A549 (cell line): ENCODE measurements around the gene SLC26A5. TPM values are rescaled to one million over a fixed set of nuclear protein-coding genes. Genes with fewer than 3 reads are reported as not detected.
"Not testable (repeated sequence)": the region's sequence is repeated elsewhere in the genome, so short reads cannot be mapped to it uniquely, and the experiment has no call there.

Experiments used
- ATAC-seq, 2 experiments: fragments of 200-7000 bp in 1 of 2; fragments of >200 bp in 1 of 2; cut with Nextera tagmentation in 1 of 2; cut with Tn5 transposase in 1 of 2; 3 replicates each; pipeline versions ENCODE4 v1.8.0 to v1.9.1; 2018 to 2020; ENCODE audit warnings: mild to moderate bottlenecking in 1 of 2, moderate library complexity in 1 of 2
- CTCF ChIA-PET: fragments of 300-600 bp; sonication (Branson Sonifier 250); formaldehyde crosslinking; extraction: SDS; loops from one replicate; lab custom pipeline; 2021; ENCODE audit warnings: antibody characterized with exemption, inconsistent platforms; lab: Yijun Ruan, JAX
- POLR2A ChIA-PET: fragments of 350-600 bp; formaldehyde crosslinking; extraction: SDS; loops from one replicate; lab custom pipeline; 2021; ENCODE audit warnings: antibody characterized with exemption, inconsistent platforms; lab: Yijun Ruan, JAX
- DNase-seq, 2 experiments: peaks; one replicate each; pipeline versions ENCODE4 v3.0.0 to v3.0.0-alpha.2; 2011 to 2016; ENCODE audit warnings: low read depth in 1 of 2, low spot score in 1 of 2
- FAIRE-seq: peaks from 2 replicates; lab custom pipeline; 2011; peaks lifted over from hg19 to GRCh38; lab: Jason Lieb, UNC
- H3K27ac ChIP-seq, 2 experiments: fragments of >200 bp; sonication (Bioruptor Twin); formaldehyde crosslinking; 3 replicates each; pipeline ENCODE4 v1.5.1; 2016 to 2017
- H3K4me1 ChIP-seq: fragments of >200 bp; sonication (Bioruptor Twin); formaldehyde crosslinking; 3 replicates; pipeline ENCODE4 v1.6.1; 2016
- H3K4me2 ChIP-seq: fragments of >200 bp; sonication (Bioruptor Twin); formaldehyde crosslinking; 3 replicates; pipeline ENCODE4 v1.6.1; 2016
- H3K4me3 ChIP-seq: fragments of >200 bp; sonication (Bioruptor Twin); formaldehyde crosslinking; 3 replicates; pipeline ENCODE4 v1.5.1; 2016
- H3K9me3 ChIP-seq: fragments of >200 bp; sonication (Bioruptor Twin); formaldehyde crosslinking; 3 replicates; pipeline ENCODE4 v1.6.1; 2016
- CBX2 ChIP-seq: fragments of 200-600 bp; sonication (generic); IDR thresholded peaks from 2 replicates; pipeline ENCODE4 v1.6.1; 2016; ENCODE audit warnings: low read depth, mild to moderate bottlenecking, borderline replicate concordance
- CHD2 ChIP-seq: fragments of 150-350 bp; IDR thresholded peaks from 2 replicates; pipeline ENCODE4 v1.6.1; 2014; ENCODE audit warnings: low read length; ENCODE audit not compliant: partially characterized antibody
- CHD4 ChIP-seq: fragments of 200-600 bp; sonication (generic); IDR thresholded peaks from 2 replicates; pipeline ENCODE4 v1.6.1; 2016; ENCODE audit warnings: antibody characterized with exemption, mild to moderate bottlenecking, borderline replicate concordance
- EP300 ChIP-seq, 2 experiments: fragments of >200 bp; sonication (Bioruptor Twin); formaldehyde crosslinking; IDR thresholded peaks; 2 replicates in 1 of 2; 3 replicates in 1 of 2; pipeline ENCODE4 v1.6.1; 2016 to 2017
- ESRRA ChIP-seq: fragments of 150-350 bp; IDR thresholded peaks from 2 replicates; pipeline ENCODE4 v1.6.1; 2014; ENCODE audit warnings: mild to moderate bottlenecking, low read length, borderline replicate concordance
- FOXS1 ChIP-seq: fragments of 250-450 bp; sonication (Bioruptor Pico); IDR thresholded peaks from 2 replicates; pipeline ENCODE4 v1.5.0; 2020; ENCODE audit warnings: mild to moderate bottlenecking, moderate library complexity
- GATA3 ChIP-seq: IDR thresholded peaks from 2 replicates; pipeline ENCODE4 v1.6.1; 2012; ENCODE audit warnings: borderline replicate concordance
- HDAC2 ChIP-seq: fragments of 200-600 bp; sonication (generic); IDR thresholded peaks from 2 replicates; pipeline ENCODE4 v1.6.1; 2016
- HEYL ChIP-seq: fragments of 250-450 bp; sonication (Bioruptor Pico); IDR thresholded peaks from 2 replicates; pipeline ENCODE4 v1.8.0; 2021; ENCODE audit warnings: mild to moderate bottlenecking, moderate library complexity
- HMGXB4 ChIP-seq: fragments of 250-450 bp; sonication (Bioruptor Pico); IDR thresholded peaks from 2 replicates; pipeline ENCODE4 v1.5.0; 2021; ENCODE audit warnings: mild to moderate bottlenecking, moderate library complexity, borderline replicate concordance
- HOXA7 ChIP-seq: fragments of 250-450 bp; sonication (Bioruptor Pico); IDR thresholded peaks from 2 replicates; pipeline ENCODE4 v1.5.0; 2020; ENCODE audit warnings: mild to moderate bottlenecking, moderate library complexity
- JUN ChIP-seq, 2 experiments: fragments of >200 bp; sonication (Bioruptor Twin); formaldehyde crosslinking; IDR thresholded peaks; 2 replicates in 1 of 2; 3 replicates in 1 of 2; pipeline ENCODE4 v1.6.1; 2016 to 2017
- JUNB ChIP-seq: fragments of >200 bp; sonication (Bioruptor Twin); formaldehyde crosslinking; IDR thresholded peaks from 2 replicates; pipeline ENCODE4 v1.6.1; 2016
- KDM5A ChIP-seq: fragments of 200-600 bp; sonication (generic); IDR thresholded peaks from 2 replicates; pipeline ENCODE4 v1.6.1; 2016; ENCODE audit warnings: antibody characterized with exemption, mild to moderate bottlenecking
- MAFK ChIP-seq: fragments of 450-650 bp; IDR thresholded peaks from 2 replicates; pipeline ENCODE4 v1.6.1; 2014; ENCODE audit not compliant: partially characterized antibody
- MAX ChIP-seq: IDR thresholded peaks from 2 replicates; pipeline ENCODE4 v1.6.1; 2012
- MAZ ChIP-seq: fragments of 150-350 bp; IDR thresholded peaks from 2 replicates; pipeline ENCODE4 v1.6.1; 2014; ENCODE audit warnings: antibody characterized with exemption, low read depth, low read length, borderline replicate concordance
- NFE2L2 ChIP-seq: fragments of 150-350 bp; conservative IDR thresholded peaks from 2 replicates; pipeline ENCODE4 v1.6.1; 2014; ENCODE audit warnings: low read length
- NR3C1 ChIP-seq: fragments of >200 bp; sonication (Bioruptor Twin); formaldehyde crosslinking; IDR thresholded peaks from 3 replicates; pipeline ENCODE4 v1.6.1; 2017
- PHF8 ChIP-seq: fragments of 200-600 bp; sonication (generic); IDR thresholded peaks from 2 replicates; pipeline ENCODE4 v1.6.1; 2016; ENCODE audit warnings: low read depth, mild to moderate bottlenecking, antibody characterized with exemption, moderate library complexity, borderline replicate concordance
- POLR2A ChIP-seq: IDR thresholded peaks from 2 replicates; pipeline ENCODE4 v1.6.1; 2012; ENCODE audit warnings: mild to moderate bottlenecking, low read length
- POLR2AphosphoS2 ChIP-seq: conservative IDR thresholded peaks from 2 replicates; pipeline ENCODE4 v1.6.1; 2012; ENCODE audit warnings: low read length, improper control_type of control experiment, inconsistent platforms
- RAD21 ChIP-seq, 2 experiments: fragments of >200 bp in 1 of 2; sonication (Bioruptor Twin) in 1 of 2; formaldehyde crosslinking in 1 of 2; IDR thresholded peaks in 1 of 2; conservative IDR thresholded peaks in 1 of 2; 2 replicates in 1 of 2; 3 replicates in 1 of 2; pipeline ENCODE4 v1.6.1; 2012 to 2018; ENCODE audit warnings: inconsistent platforms in 1 of 2
- RARB ChIP-seq: fragments of 250-450 bp; sonication (Bioruptor Pico); IDR thresholded peaks from 2 replicates; pipeline ENCODE4 v1.8.0; 2021; ENCODE audit warnings: mild to moderate bottlenecking, moderate library complexity
- RCOR1 ChIP-seq: fragments of 150-350 bp; IDR thresholded peaks from 2 replicates; pipeline ENCODE4 v1.6.1; 2014; ENCODE audit warnings: antibody characterized with exemption, low read length, low read depth
- SREBF2 ChIP-seq: fragments of 450-650 bp; IDR thresholded peaks from 2 replicates; pipeline ENCODE4 v1.6.1; 2014; ENCODE audit warnings: mild to moderate bottlenecking, moderate library complexity
- TP53 ChIP-seq: fragments of 250-450 bp; sonication (Bioruptor Pico); IDR thresholded peaks from 2 replicates; pipeline ENCODE4 v1.5.0; 2021; ENCODE audit warnings: mild to moderate bottlenecking, moderate library complexity
- ZC3H11A ChIP-seq: fragments of 450-650 bp; IDR thresholded peaks from 2 replicates; pipeline ENCODE4 v1.6.1; 2014; ENCODE audit warnings: antibody characterized with exemption, mild to moderate bottlenecking
- whole genome bisulfite sequencing: methylation state at CpG from one replicate; pipeline ENCODE4 v1.1.6; 2017; ENCODE audit errors: missing lambda C conversion rate; 5-methylcytosine and 5-hydroxymethylcytosine counted together
- polyA plus RNA-seq, 4 experiments: library from polyadenylated mRNA; depleted of rRNA in 3 of 4; stranded (reverse); fragments of >200 nt; fragmentation: RNase III in 1 of 4; extraction: RNeasy Plus Mini Kit Qiagen cat#74134 plus additional on column Dnase treatment in 1 of 4; gene quantifications; 2 replicates in 3 of 4; 3 replicates in 1 of 4; pipeline ENCODE4 v1.2.3, GENCODE V29; 2011 to 2017

SLC26A5 gene
- polyA plus RNA-seq, 2 of the 4 experiments (the other 2 are of a cell fraction) = not detected

- TF ChIP-seq JUNB (no peak), RARB (CRISPR knock-in tag) (no peak), TP53 (CRISPR knock-in tag) (no peak), ZC3H11A (no peak), MAX (no peak), RAD21 (conservative IDR thresholded peaks at IDR 0.05 in 1 of 2, IDR thresholded peaks at IDR 0.05 in 1 of 2) (no peak), CBX2 (no peak)
Observed at GRCh38 chr7:103420857-103421384, 25.1 kb downstream of the SLC26A5 start (continued).

DNA sequence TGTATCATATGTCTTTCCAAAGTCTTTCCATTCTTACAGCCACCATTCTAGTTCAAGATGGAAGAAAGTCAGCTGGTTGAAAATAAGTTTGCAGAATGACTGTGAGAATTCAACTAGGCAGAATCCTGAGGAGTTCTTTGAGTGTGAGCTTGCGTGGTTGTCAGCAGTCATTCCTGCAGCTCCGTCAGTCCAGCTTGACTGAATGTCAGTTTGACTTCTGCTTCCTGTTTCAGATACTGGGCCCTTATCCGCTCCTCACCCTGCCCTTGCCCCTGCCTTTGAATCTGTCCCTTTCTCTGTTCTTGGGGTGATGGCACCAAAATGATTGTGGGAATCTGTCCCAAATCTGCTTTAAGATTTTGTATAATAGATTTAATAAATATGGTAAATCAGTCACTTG lies 27.8 kb downstream of the SLC26A5 start:
- Histone ChIP-seq H3K27ac (no peak overlapping the region), H3K4me2 (no peak overlapping the region), H3K4me1 (no peaks in the 10 kb centered on the region), H3K4me3 (no peak overlapping the region), H3K9me3 (no peaks in the 10 kb centered on the region)
- FAIRE-seq (no peak), ATAC-seq (no peak), DNase-seq (no peak)
- CTCF ChIA-PET = no interaction called here
- WGBS = 71% methylated on average over 3 of the region's 3 CpGs
- TF ChIP-seq HMGXB4 (CRISPR knock-in tag) (no peak), HDAC2 (no peak), EP300 (IDR thresholded peaks at IDR 0.05) (no peak), NFE2L2 (no peak), POLR2A (no peak), CHD2 (no peak), RCOR1 (no peak)
- POLR2A ChIA-PET = no interaction called here

GRCh38 chr7:103413407-103413806 lies 32.6 kb downstream of the SLC26A5 start:
- no peak overlapping the region for H3K4me2 ChIP-seq
- H3K4me1 ChIP-seq = no peaks in the 10 kb centered on the region
- ATAC-seq (peak in 1 of 2 experiments; percentile 37; a peak in 1 of 6 replicates), FAIRE-seq (no peak), DNase-seq (no peak)
- no peak overlapping the region for H3K4me3 ChIP-seq
- ChIA-PET POLR2A (no interaction called here), CTCF (interaction anchor here (0.8 kb wide), 2 partner anchors 8 to 160 kb away, joined by 3 read pairs; no protein-coding TSS in a partner anchor)
- no peak overlapping the region for H3K27ac ChIP-seq
- 35% methylated on average over 5 of the region's 5 CpGs for WGBS
- no peaks in the 10 kb centered on the region for H3K9me3 ChIP-seq
- no peak for TF ChIP-seq ESRRA
- no peak for TF ChIP-seq POLR2A
- TF ChIP-seq CHD4 = no peak
- TF ChIP-seq SREBF2 = no peak
- no peak for TF ChIP-seq RCOR1
- no peak for TF ChIP-seq FOXS1
- TF ChIP-seq KDM5A = no peak
- TF ChIP-seq NR3C1 = no peak

DNA sequence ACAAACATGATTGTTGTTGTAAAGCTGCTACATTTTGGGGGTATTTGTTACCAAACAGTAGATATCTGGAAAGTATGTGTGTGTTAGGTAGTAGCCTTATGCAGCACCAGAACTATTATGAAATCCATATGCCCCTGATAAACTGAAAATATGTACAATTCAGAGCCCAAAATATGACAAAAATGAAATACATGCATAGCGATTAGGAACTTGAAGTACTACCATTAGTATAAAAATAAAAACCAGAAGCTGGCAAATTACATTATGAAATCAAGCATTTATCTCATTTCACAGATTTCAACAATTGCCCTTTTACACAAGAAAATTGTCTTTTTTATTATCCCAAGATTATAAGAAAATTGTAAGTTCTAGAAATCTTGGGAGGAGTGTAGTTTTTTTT lies 33.9 kb downstream of the SLC26A5 start:
- ATAC-seq = no peak
- no peak overlapping the region for H3K27ac ChIP-seq
- WGBS = 80% methylated on average over 1 of the region's 1 CpG
- TF ChIP-seq ESRRA = no peak
- TF ChIP-seq JUNB = no peak
- no peak for TF ChIP-seq HEYL (CRISPR knock-in tag)
- no peak for TF ChIP-seq GATA3
- TF ChIP-seq JUN (IDR thresholded peaks at IDR 0.05) = no peak
- TF ChIP-seq HOXA7 (CRISPR knock-in tag) = no peak
- no peak for TF ChIP-seq RARB (CRISPR knock-in tag)
- no peak for TF ChIP-seq MAZ
- TF ChIP-seq MAFK = no peak
- TF ChIP-seq CBX2 = no peak
- TF ChIP-seq PHF8 = no peak
- no peak for TF ChIP-seq POLR2AphosphoS2
- no peak for TF ChIP-seq NFE2L2
- TF ChIP-seq RCOR1 = no peak
- TF ChIP-seq, all 56 proteins: peak for 0
- DNase-seq (no peak), FAIRE-seq (no peak)
- H3K4me3 ChIP-seq = no peak overlapping the region
- no peak overlapping the region for H3K4me2 ChIP-seq
- POLR2A ChIA-PET = no interaction called here
- H3K4me1 ChIP-seq = no peaks in the 10 kb centered on the region
- CTCF ChIA-PET = interaction anchor here (0.8 to 1.0 kb wide), 2 partner anchors 28 to 725 kb away, joined by 3 read pairs; no protein-coding TSS in a partner anchor
- no peaks in the 10 kb centered on the region for H3K9me3 ChIP-seq

DNA sequence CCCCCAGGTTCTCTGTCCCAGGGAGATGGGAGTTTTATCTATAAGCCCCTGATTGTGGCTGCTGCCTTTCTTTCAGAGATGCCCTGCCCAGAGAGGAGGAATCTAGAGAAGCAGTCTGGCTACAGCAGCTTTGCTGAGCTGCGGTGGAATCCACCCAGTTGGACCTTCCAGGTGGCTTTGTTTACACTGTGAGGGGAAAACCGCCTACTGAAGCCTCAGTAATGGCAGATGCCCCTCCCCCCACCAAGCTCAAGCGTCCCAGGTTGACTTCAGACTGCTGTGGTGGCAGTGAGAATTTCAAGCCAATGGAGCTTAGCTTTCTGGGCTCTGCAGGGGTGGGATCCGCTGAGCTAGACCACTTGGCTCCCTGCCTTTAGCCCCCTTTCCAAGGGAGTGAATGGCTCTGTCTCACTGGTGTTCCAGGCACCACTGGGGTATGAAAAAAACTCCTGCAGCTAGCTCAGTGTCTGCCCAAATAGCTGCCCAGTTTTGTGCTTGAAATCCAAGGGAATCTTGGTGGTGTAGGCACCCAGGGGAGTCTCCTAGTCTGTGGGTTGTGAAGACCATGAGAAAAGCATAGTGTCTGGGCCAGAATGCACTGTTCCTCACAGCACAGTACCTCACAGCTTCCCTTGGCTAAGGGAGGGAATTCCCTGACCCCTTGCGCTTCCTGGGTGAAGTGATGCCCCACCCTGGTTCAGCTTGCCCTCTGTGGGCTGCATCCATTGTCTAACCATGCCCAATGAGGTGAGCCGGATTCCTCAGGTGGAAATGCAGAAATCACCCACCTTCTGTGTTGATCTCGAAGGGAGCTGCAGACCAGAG lies 40.0 kb downstream of the SLC26A5 start:
- CTCF ChIA-PET = interaction anchor here (1.0 to 1.3 kb wide), 4 partner anchors 8 to 107 kb away, joined by 3 to 5 read pairs (median 3); no protein-coding TSS in a partner anchor
- H3K4me3 ChIP-seq, H3K27ac ChIP-seq, H3K4me2 ChIP-seq, H3K9me3 ChIP-seq, ATAC-seq, H3K4me1 ChIP-seq, DNase-seq, FAIRE-seq, POLR2A ChIA-PET: not testable (repeated sequence)
- WGBS = 60% methylated on average over 4 of the region's 7 CpGs
